ENCODE results near the gene SSH3. TPM values are rescaled to one million over a fixed set of nuclear protein-coding genes. Genes with fewer than 3 reads are reported as not detected.

The SSH3 gene
- total and polyA plus RNA-seq, 2 of the 8 experiments (the other 6 are each of a cell fraction or from before 2014, with no cell fraction given): 16.9 to 19.8 TPM

DNA sequence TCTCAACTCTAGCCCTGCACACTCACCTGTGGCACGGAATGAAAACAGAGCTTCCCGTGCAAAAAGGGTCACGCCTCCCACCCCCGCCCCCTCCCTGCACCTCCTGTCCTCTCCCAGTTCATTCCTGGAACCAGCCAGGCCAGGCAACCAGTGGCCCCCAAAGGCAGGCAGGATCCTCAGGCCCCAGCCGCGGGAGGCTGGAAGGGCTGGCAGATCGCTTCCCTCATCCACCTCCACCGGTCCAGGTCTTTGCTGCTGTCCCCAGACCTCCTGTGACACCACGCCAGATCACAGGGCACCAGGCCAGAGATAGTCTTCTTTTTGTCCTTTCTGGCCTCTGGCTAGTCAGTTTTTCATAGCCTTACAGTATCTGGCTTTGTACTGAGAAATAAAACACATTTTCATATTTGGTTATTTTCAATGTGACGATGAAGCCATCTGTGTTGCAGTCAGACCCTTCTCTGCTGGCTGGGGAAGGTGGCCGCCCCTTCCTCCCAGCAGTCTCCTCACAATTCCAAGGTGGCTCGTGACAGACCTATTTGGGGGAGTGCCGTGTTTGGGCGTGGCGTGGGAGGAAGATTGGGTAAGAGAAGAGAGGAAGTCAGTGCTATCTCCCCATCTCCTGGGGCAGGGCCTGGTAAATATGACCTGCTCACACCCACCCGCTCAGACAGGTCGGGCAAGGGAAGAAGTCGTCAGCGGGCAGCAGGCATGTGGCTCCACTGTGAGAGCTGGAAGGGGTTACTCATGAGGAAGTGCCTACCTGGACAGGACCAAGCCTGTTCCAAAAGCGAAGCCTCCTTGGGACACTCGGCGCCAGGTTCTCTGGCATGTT, 9.1 kb downstream of the SSH3 start:
- H3K4me2 ChIP-seq (ENCODE audit: insufficient read depth in 1 of 2, low read depth in 2 of 2, low read length in 2 of 2): no peak overlapping the region
- no peak for TF ChIP-seq TCF12 (IDR thresholded peaks at IDR 0.05; ENCODE audit: low read depth, low read length)
- H3K56ac ChIP-seq (replicated peaks; ENCODE audit: insufficient read length, low read depth, low read length): no peak overlapping the region
- H3K27me3 ChIP-seq (replicated peaks in 1 of 4; ENCODE audit: control insufficient read depth in 3 of 4, extremely low read depth in 1 of 4, insufficient read depth in 3 of 4, low read length in 3 of 4): no peaks in the 10 kb centered on the region; a peak in 1 of 7 replicates
- ChIA-PET CTCF (ENCODE audit: partially characterized antibody) (interaction anchor here (0.6 to 11.4 kb wide), 8 partner anchors 11 to 261 kb away, joined by 3 to 186 read pairs (median 4); partner anchors contain the start of gene GRK2), POLR2A (ENCODE audit: partially characterized antibody) (interaction anchor here (0.6 to 1.4 kb wide), 3 partner anchors 11 to 408 kb away, joined by 3 to 4 read pairs (median 4); no protein-coding TSS in a partner anchor)
- no peak overlapping the region for H2BK120ac ChIP-seq (replicated peaks; ENCODE audit: low read depth, low read length)
- H3K18ac ChIP-seq (ENCODE audit: extremely low read depth, low read length): no peak overlapping the region
- no peaks in the 10 kb centered on the region for H3K79me1 ChIP-seq (ENCODE audit: low read depth, low read length)
- no peak overlapping the region for H3K14ac ChIP-seq (ENCODE audit: insufficient read length)
- peaks cover 0 to 2% of the 10 kb centered on the region in 2 experiments for H4K20me1 ChIP-seq (replicated peaks in 1 of 2; ENCODE audit: control insufficient read depth in 1 of 2, insufficient read depth in 2 of 2, low read length in 2 of 2)
- no peak overlapping the region for H3K9ac ChIP-seq (replicated peaks in 1 of 4; ENCODE audit: extremely low read depth in 1 of 4, low read depth in 3 of 4, low read length in 3 of 4)
- H2BK5ac ChIP-seq (ENCODE audit: low read depth, low read length): no peak overlapping the region
- no peaks in the 10 kb centered on the region for H3K9me3 ChIP-seq (ENCODE audit: insufficient read depth in 2 of 2, low read depth in 1 of 2, low read length in 1 of 2)
- no peak overlapping the region for H3K4ac ChIP-seq (replicated peaks; ENCODE audit: insufficient read length, low read depth, low read length)
- H2AFZ ChIP-seq (ENCODE audit: low read length): no peak overlapping the region
- H2BK15ac ChIP-seq (ENCODE audit: low read length): no peak overlapping the region
- H3K27ac ChIP-seq (ENCODE audit: low read depth, low read length): no peak overlapping the region
- FAIRE-seq (no peak), DNase-seq (ENCODE audit: low read depth in 1 of 2, low spot score in 2 of 2) (no peak)
- no peak overlapping the region for H2BK12ac ChIP-seq (ENCODE audit: low read depth, low read length)
- no peak overlapping the region for H2BK20ac ChIP-seq (ENCODE audit: low read length)
- H3K23ac ChIP-seq (ENCODE audit: insufficient read length): no peak overlapping the region
- WGBS, 2 experiments (ENCODE audit: extremely low coverage in 1 of 2, insufficient coverage in 1 of 2, insufficient read length in 1 of 2, insufficient replicate concordance in 2 of 2, low coverage in 1 of 2, low lambda C conversion rate in 2 of 2, missing lambda C conversion rate in 1 of 2): 88% methylated on average over 18 of the region's 22 CpGs; no CpG with 5 or more reads in 1 of the 2 experiments
- H4K8ac ChIP-seq (ENCODE audit: extremely low read depth, insufficient read depth, low read length): no peak overlapping the region; the same call in 1 of the 2 replicates
- no peak overlapping the region for H2AK5ac ChIP-seq (ENCODE audit: low read depth, low read length)
- no peaks in the 10 kb centered on the region; a peak in 1 of 7 replicates for H3K4me1 ChIP-seq (replicated peaks in 1 of 4; ENCODE audit: control insufficient read depth in 3 of 4, insufficient read depth in 4 of 4, low read length in 3 of 4)
- no peak overlapping the region for H4K91ac ChIP-seq (replicated peaks; ENCODE audit: insufficient read length, low read length)
- no peaks in the 10 kb centered on the region for H3K79me2 ChIP-seq (ENCODE audit: control insufficient read depth in 1 of 2, insufficient read depth in 2 of 2, low read length in 2 of 2)
- peaks cover 0 to 4% (median 0%) of the 10 kb centered on the region in 4 experiments; a peak in 2 of 8 replicates for H3K36me3 ChIP-seq (ENCODE audit: control insufficient read depth in 2 of 4, insufficient read depth in 4 of 4, low read length in 3 of 4)
- H3K4me3 ChIP-seq (ENCODE audit: extremely low read depth in 1 of 4, insufficient read depth in 2 of 4, low read depth in 3 of 4, low read length in 4 of 4): no peak overlapping the region
- H3K23me2 ChIP-seq (ENCODE audit: low read depth, low read length): peaks cover 3% of the 10 kb centered on the region; the same call in 1 of the 2 replicates
- no peak overlapping the region for H4K5ac ChIP-seq (ENCODE audit: insufficient read length, low read depth, low read length)
